ENCODE data around the gene RAB9A.
A peak's percentile ranks its signal among the peaks of the same experiment; 100 is the strongest.
"Not testable (repeated sequence)": the region's sequence is repeated elsewhere in the genome, so short reads cannot be mapped to it uniquely, and the experiment has no call there.

The RAB9A gene

GRCh38 chrX:13703135-13703534, 14.2 kb downstream of the RAB9A start:
- DNase-seq = no peak

GRCh38 chrX:13703589-13703988, 14.7 kb downstream of the RAB9A start:
- DNase-seq = no peak

GRCh38 chrX:13711141-13711540, 22.2 kb downstream of the RAB9A start:
- DNase-seq = no peak

- DNase-seq = no peak
Measured at GRCh38 chrX:13716455-13716854, 27.5 kb downstream of the RAB9A start.

- peak; percentile 52 for DNase-seq
Measured at GRCh38 chrX:13716905-13717304, 28.0 kb downstream of the RAB9A start.

GRCh38 chrX:13717700-13718472, 29.0 kb downstream of the RAB9A start:
- no peak for DNase-seq

GRCh38 chrX:13719192-13719856, 30.4 kb downstream of the RAB9A start:
- peak; percentile 50 for DNase-seq

GRCh38 chrX:13721371-13721770, 32.4 kb downstream of the RAB9A start:
- DNase-seq = no peak

- DNase-seq = no peak
Measured at GRCh38 chrX:13721819-13722519, 33.0 kb downstream of the RAB9A start.

GRCh38 chrX:13724878-13725277, 36.0 kb downstream of the RAB9A start:
- DNase-seq = peak; percentile 67

GRCh38 chrX:13726583-13726982, 37.7 kb downstream of the RAB9A start:
- not testable (repeated sequence) for DNase-seq

GRCh38 chrX:13730523-13730922, 41.6 kb downstream of the RAB9A start:
- not testable (repeated sequence) for DNase-seq

- DNase-seq = no peak
Measured at GRCh38 chrX:13732246-13733067, 43.5 kb downstream of the RAB9A start.

- no peak for DNase-seq
Measured at GRCh38 chrX:13733506-13733905, 44.6 kb downstream of the RAB9A start.

GRCh38 chrX:13734278-13735172, 45.6 kb downstream of the RAB9A start, which contains the start of the genes OFD1 and TRAPPC2:
Gene OFD1, plus strand, starts transcription at chrX:13734748. Its CDS starts 324 bp downstream, at chrX:13735072.
Gene TRAPPC2, minus strand, starts transcription at chrX:13734620. Its CDS starts 14,657 bp downstream, at chrX:13719963.
- peak; percentile 89 for DNase-seq

GRCh38 chrX:13741695-13742094, 52.8 kb downstream of the RAB9A start:
- no peak for DNase-seq

- no peak for DNase-seq
Measured at GRCh38 chrX:13742397-13743176, 53.7 kb downstream of the RAB9A start.

- DNase-seq = peak; percentile 41
Measured at GRCh38 chrX:13747836-13748235, 58.9 kb downstream of the RAB9A start.

- no peak for DNase-seq
Measured at GRCh38 chrX:13748486-13748885, 59.6 kb downstream of the RAB9A start.

GRCh38 chrX:13750204-13750603, 61.3 kb downstream of the RAB9A start:
- no peak for DNase-seq

- DNase-seq = no peak
Measured at GRCh38 chrX:13750812-13751211, 61.9 kb downstream of the RAB9A start.
